B cell (primary cell): ENCODE results near the gene BRSK2. TPM values are rescaled to one million over a fixed set of nuclear protein-coding genes. Genes with fewer than 3 reads are reported as not detected.

Experiments used
- ATAC-seq: fragments of 200-7000 bp; cut with Tn5 transposase; one replicate; pipeline ENCODE4 v1.10.0; 2021; ENCODE audit warnings: low read depth, mild to moderate bottlenecking, moderate number of reproducible peaks, moderate library complexity
- CTCF ChIA-PET: fragments of 350-600 bp; sonication (Branson Sonifier 250); formaldehyde crosslinking; loops from one replicate; lab custom pipeline; 2021; ENCODE audit warnings: antibody characterized with exemption, inconsistent platforms; lab: Charles Lee
- POLR2A ChIA-PET: fragments of 350-600 bp; sonication (Branson Sonifier 250); formaldehyde crosslinking; loops from one replicate; lab custom pipeline; 2021; ENCODE audit warnings: antibody characterized with exemption; lab: Charles Lee
- DNase-seq: peaks from one replicate; pipeline ENCODE4 v3.0.0; 2013
- H2AFZ ChIP-seq: 2 replicates; pipeline ENCODE4 v1.6.1; 2012; ENCODE audit warnings: mild to moderate bottlenecking, low read depth, low read length; ENCODE audit not compliant: insufficient read depth, poor library complexity, severe bottlenecking
- H3K27ac ChIP-seq, 2 donors: 1 replicate in 1 of 2; 2 replicates in 1 of 2; pipeline ENCODE4 v1.5.1; 2012 to 2013; ENCODE audit warnings: low read length in 2 of 2, mild to moderate bottlenecking in 2 of 2, moderate library complexity in 1 of 2
- H3K27me3 ChIP-seq, 4 experiments: fragments of 200-600 bp in 1 of 4; sonication (generic) in 1 of 4; replicated peaks in 1 of 4; 1 replicate in 2 of 4; 2 replicates in 2 of 4; pipeline versions ENCODE4 v1.6.1 to v1.7.0; 2013 to 2016; ENCODE audit warnings: low read length in 3 of 4, mild to moderate bottlenecking in 2 of 4, mixed read lengths in 1 of 4, moderate library complexity in 1 of 4; ENCODE audit not compliant: insufficient read depth in 4 of 4, control insufficient read depth in 3 of 4; ENCODE audit errors: control extremely low read depth in 1 of 4
- H3K36me3 ChIP-seq, 2 experiments: replicated peaks in 1 of 2; 1 replicate in 1 of 2; 2 replicates in 1 of 2; pipeline versions ENCODE4 v1.6.1 to v1.7.1; 2013; ENCODE audit warnings: low read length in 1 of 2; ENCODE audit not compliant: insufficient read depth in 2 of 2, control insufficient read depth in 1 of 2; ENCODE audit errors: control extremely low read depth in 1 of 2, extremely low read depth in 1 of 2
- H3K4me1 ChIP-seq, 2 donors: fragments of 200-600 bp in 1 of 2; sonication (generic) in 1 of 2; 1 replicate in 1 of 2; 2 replicates in 1 of 2; pipeline versions ENCODE4 v1.5.1 to v1.6.1; 2013 to 2017; ENCODE audit warnings: low read length in 2 of 2; ENCODE audit not compliant: control insufficient read depth in 2 of 2, insufficient read depth in 2 of 2
- H3K4me2 ChIP-seq: replicated peaks from 2 replicates; pipeline ENCODE3; 2012; ENCODE audit warnings: mild to moderate bottlenecking, low read depth, low read length; ENCODE audit not compliant: poor library complexity, severe bottlenecking
- H3K4me3 ChIP-seq, 5 experiments: fragments of 200-600 bp in 1 of 5; sonication (generic) in 1 of 5; 1 replicate in 3 of 5; 2 replicates in 2 of 5; pipeline versions ENCODE4 v1.5.1 to v1.7.0; 2011 to 2016; ENCODE audit warnings: low read length in 4 of 5, mild to moderate bottlenecking in 4 of 5, low read depth in 2 of 5, control low read depth in 1 of 5, moderate library complexity in 1 of 5; ENCODE audit not compliant: insufficient read depth in 1 of 5; ENCODE audit errors: control extremely low read depth in 1 of 5, extremely low read depth in 1 of 5
- H3K79me2 ChIP-seq: fragments of 200-600 bp; sonication (generic); one replicate; pipeline ENCODE4 v1.6.0; 2016; ENCODE audit warnings: low read length; ENCODE audit not compliant: control insufficient read depth, insufficient read depth
- H3K9ac ChIP-seq: fragments of 200-600 bp; sonication (generic); 2 replicates; pipeline ENCODE4 v1.6.1; 2017; ENCODE audit warnings: mild to moderate bottlenecking, low read length, moderate library complexity
- H3K9me3 ChIP-seq, 3 donors: one replicate each; pipeline versions ENCODE4 v1.6.1 to v1.7.1; 2013; ENCODE audit warnings: low read length in 2 of 3; ENCODE audit not compliant: control insufficient read depth in 2 of 3, insufficient read depth in 1 of 3; ENCODE audit errors: control extremely low read depth in 1 of 3
- H4K20me1 ChIP-seq: 2 replicates; pipeline ENCODE4 v1.6.0; 2012; ENCODE audit warnings: mild to moderate bottlenecking, low read length; ENCODE audit not compliant: insufficient read depth, control insufficient read depth, poor library complexity, severe bottlenecking
- H3K27ac Mint-ChIP-seq: one replicate; pipeline ENCODE4 v1.8.0; 2021; ENCODE audit warnings: mixed read lengths
- H3K27me3 Mint-ChIP-seq: one replicate; pipeline ENCODE4 v1.8.0; 2021; ENCODE audit warnings: mixed read lengths
- H3K4me1 Mint-ChIP-seq: one replicate; pipeline ENCODE4 v1.8.0; 2021; ENCODE audit warnings: mixed read lengths
- H3K4me3 Mint-ChIP-seq: one replicate; pipeline ENCODE4 v1.8.0; 2021; ENCODE audit warnings: mixed read lengths
- H3K9me3 Mint-ChIP-seq: one replicate; pipeline ENCODE4 v1.8.0; 2022; ENCODE audit warnings: mixed read lengths; ENCODE audit not compliant: insufficient read depth
- CTCF ChIP-seq: fragments of 200-600 bp; IDR thresholded peaks from one replicate; pipeline ENCODE4 v1.8.0; 2022; ENCODE audit warnings: antibody characterized with exemption, mild to moderate bottlenecking
- EZH2 ChIP-seq: IDR thresholded peaks from 2 replicates; pipeline ENCODE4 v1.6.1; 2012; ENCODE audit warnings: borderline replicate concordance, low read depth, mild to moderate bottlenecking, moderate library complexity, low read length; ENCODE audit not compliant: insufficient read depth, poor library complexity, severe bottlenecking
- WGBS: methylation state at CpG from one replicate; pipeline ENCODE4 v1.1.5; 2013; ENCODE audit warnings: missing lambda C conversion rate; ENCODE audit not compliant: insufficient coverage; 5-methylcytosine and 5-hydroxymethylcytosine counted together
- intact Hi-C: fragments of 100-400 bp; cut with micrococcal nuclease; formaldehyde crosslinking; loops from one replicate; pipeline ENCODE4 v1.10.0; 2022
- polyA plus RNA-seq: library from polyadenylated mRNA; depleted of rRNA; stranded (reverse); fragments of >200 nt; gene quantifications from 2 replicates; pipeline ENCODE4 v1.2.3, GENCODE V29; 2012
- total RNA-seq, 2 donors: library from RNA; stranded (reverse); fragments of 120-200 nt in 1 of 2; gene quantifications; 1 replicate in 1 of 2; 2 replicates in 1 of 2; pipeline versions ENCODE4 v1.2.3 to v1.2.4, GENCODE V29; 2013 to 2022

Gene BRSK2
- total and polyA plus RNA-seq, 2 donors (not counting 1 experiment from before 2014, with no cell fraction given), result 0.51 to 0.79 TPM

GRCh38 chr11:1372660-1373059 is 17.1 kb upstream of the BRSK2 start:
- intact Hi-C loops, result no loop called here
- WGBS, result no CpG with 5 or more reads among the region's 8 CpGs
- Histone ChIP-seq H2AFZ (no peak overlapping the region), H3K4me3 (no peak overlapping the region), H3K27me3 (no peaks in the 10 kb centered on the region), H3K9me3 (peaks cover 0 to 13% (median 0%) of the 10 kb centered on the region in 3 donors), H4K20me1 (no peaks in the 10 kb centered on the region), H3K4me2 (no peak overlapping the region), H3K9ac (no peak overlapping the region), H3K4me1 (no peaks in the 10 kb centered on the region), H3K79me2 (no peaks in the 10 kb centered on the region), H3K27ac (no peak overlapping the region), H3K36me3 (no peaks in the 10 kb centered on the region)
- DNase-seq, result no peak
- Mint-ChIP-seq H3K4me3 (no peak overlapping the region), H3K27ac (no peak overlapping the region), H3K27me3 (no peaks in the 10 kb centered on the region), H3K9me3 (no peaks in the 10 kb centered on the region), H3K4me1 (no peaks in the 10 kb centered on the region)
- ChIA-PET CTCF (no interaction called here), POLR2A (no interaction called here)
- no peak for ATAC-seq
- TF ChIP-seq CTCF, result no peak
- TF ChIP-seq EZH2, result no peak

GRCh38 chr11:1373536-1374214 is 16.1 kb upstream of the BRSK2 start:
- POLR2A ChIA-PET, result no interaction called here
- TF ChIP-seq CTCF (no peak), EZH2 (no peak)
- H3K27ac Mint-ChIP-seq, result no peak overlapping the region
- H3K27me3 ChIP-seq, result no peaks in the 10 kb centered on the region
- CTCF ChIA-PET, result no interaction called here
- WGBS, result 85% methylated on average over 17 of the region's 22 CpGs
- H3K4me1 ChIP-seq, result no peaks in the 10 kb centered on the region
- intact Hi-C loops, result no loop called here
- no peaks in the 10 kb centered on the region for H3K79me2 ChIP-seq
- H3K27ac ChIP-seq, result no peak overlapping the region
- no peak overlapping the region for H2AFZ ChIP-seq
- H3K9ac ChIP-seq, result no peak overlapping the region
- no peak overlapping the region for H3K4me2 ChIP-seq
- H3K27me3 Mint-ChIP-seq, result no peaks in the 10 kb centered on the region
- ATAC-seq (no peak), DNase-seq (no peak)
- no peaks in the 10 kb centered on the region for H3K9me3 Mint-ChIP-seq
- no peaks in the 10 kb centered on the region for H3K36me3 ChIP-seq
- peaks cover 0 to 5% (median 0%) of the 10 kb centered on the region in 3 donors for H3K9me3 ChIP-seq
- H3K4me3 ChIP-seq, result no peak overlapping the region
- H3K4me1 Mint-ChIP-seq, result no peaks in the 10 kb centered on the region
- H3K4me3 Mint-ChIP-seq, result no peak overlapping the region
- no peaks in the 10 kb centered on the region for H4K20me1 ChIP-seq
